HepG2 (cell line): ENCODE measurements around the gene FGF2. TPM values are rescaled to one million over a fixed set of nuclear protein-coding genes. Genes with fewer than 3 reads are reported as not detected.

Source experiments
- ATF7-NPFF ChIP-seq: sonication (generic); formaldehyde crosslinking; IDR thresholded peaks from 2 replicates; pipeline ENCODE4 v1.8.1; 2023; ENCODE audit warnings: mild to moderate bottlenecking, low read depth, missing genetic modification reagents, moderate library complexity
- BORCS8-MEF2B ChIP-seq: sonication (generic); formaldehyde crosslinking; IDR thresholded peaks from 2 replicates; pipeline ENCODE4 v1.8.0; 2022; ENCODE audit warnings: mild to moderate bottlenecking, missing genetic modification reagents
- FOXO1 ChIP-seq: sonication (generic); formaldehyde crosslinking; IDR thresholded peaks from 2 replicates; pipeline ENCODE4 v1.4.0; 2020; ENCODE audit warnings: missing genetic modification reagents
- MLLT10 ChIP-seq: sonication (generic); formaldehyde crosslinking; IDR thresholded peaks from 2 replicates; pipeline ENCODE4 v1.4.0; 2020; ENCODE audit warnings: missing genetic modification reagents
- NR3C1 ChIP-seq: sonication (generic); formaldehyde crosslinking; IDR thresholded peaks from 2 replicates; pipeline ENCODE4 v1.4.0; 2020; ENCODE audit warnings: missing genetic modification reagents
- REPIN1 ChIP-seq: sonication (generic); formaldehyde crosslinking; IDR thresholded peaks from 2 replicates; pipeline ENCODE4 v1.8.0; 2022; ENCODE audit warnings: missing genetic modification reagents, low read depth, mild to moderate bottlenecking, borderline replicate concordance
- YEATS4 ChIP-seq: sonication (generic); formaldehyde crosslinking; IDR thresholded peaks from 2 replicates; pipeline ENCODE4 v1.4.0; 2020; ENCODE audit warnings: missing genetic modification reagents, borderline replicate concordance
- ZC3H13 ChIP-seq: sonication (generic); formaldehyde crosslinking; IDR thresholded peaks from 2 replicates; pipeline ENCODE4 v1.8.1; 2023; ENCODE audit warnings: mild to moderate bottlenecking, missing genetic modification reagents, moderate library complexity
- ZKSCAN8 ChIP-seq: IDR thresholded peaks from 2 replicates; pipeline ENCODE4 v1.6.1; 2016; ENCODE audit warnings: borderline replicate concordance, missing genetic modification reagents, missing compliant biosample characterization
- polyA plus RNA-seq, 8 experiments: library from polyadenylated mRNA; depleted of rRNA in 3 of 8; stranded (reverse) in 7 of 8; unstranded in 1 of 8; fragments of >200 nt; fragmentation: Illumina TruSeq in 4 of 8; extraction: Trizol in 4 of 8; gene quantifications; 2 replicates each; pipeline versions ENCODE4 v1.2.1 to v1.2.3, GENCODE V29; 2011 to 2016; ENCODE audit warnings: low read depth in 4 of 8, missing spikeins in 1 of 8, mixed read lengths in 1 of 8; ENCODE audit not compliant: insufficient read depth in 1 of 8
- total RNA-seq, 5 experiments: library from RNA; depleted of rRNA; stranded (reverse); fragments of >200 nt; fragmentation: Illumina TruSeq; extraction: Trizol; gene quantifications; 2 replicates each; pipeline ENCODE4 v1.2.3, GENCODE V29; 2016; ENCODE audit warnings: low read depth in 1 of 5
- TF ChIP-seq, protein P1 (sequence below): sonication (generic); formaldehyde crosslinking; IDR thresholded peaks from 2 replicates; pipeline ENCODE4 v1.8.0; 2022; ENCODE audit warnings: mild to moderate bottlenecking, missing genetic modification reagents
- TF ChIP-seq, protein P2 (sequence below): conservative IDR thresholded peaks from 2 replicates; pipeline ENCODE4 v1.6.1; 2018; ENCODE audit warnings: missing genetic modification reagents
- TF ChIP-seq, protein P3 (sequence below): IDR thresholded peaks from 2 replicates; pipeline ENCODE4 v1.6.1; 2016; ENCODE audit warnings: missing compliant biosample characterization, missing genetic modification reagents, borderline replicate concordance
- TF ChIP-seq, protein P4 (sequence below): sonication (generic); formaldehyde crosslinking; IDR thresholded peaks from 2 replicates; pipeline ENCODE4 v1.8.0; 2022; ENCODE audit warnings: mild to moderate bottlenecking, missing genetic modification reagents, moderate library complexity
- TF ChIP-seq, protein P5 (sequence below): sonication (generic); formaldehyde crosslinking; IDR thresholded peaks from 2 replicates; pipeline ENCODE4 v1.8.0; 2022; ENCODE audit warnings: mild to moderate bottlenecking, missing genetic modification reagents, moderate library complexity
- TF ChIP-seq, protein P6 (sequence below): sonication (generic); formaldehyde crosslinking; IDR thresholded peaks from 2 replicates; pipeline ENCODE4 v1.4.0; 2020; ENCODE audit warnings: missing genetic modification reagents, mild to moderate bottlenecking, borderline replicate concordance
- TF ChIP-seq, protein P7 (sequence below): sonication (generic); formaldehyde crosslinking; IDR thresholded peaks from 2 replicates; pipeline ENCODE4 v1.8.0; 2022; ENCODE audit warnings: missing genetic modification reagents, mild to moderate bottlenecking, borderline replicate concordance

Gene FGF2
- total and polyA plus RNA-seq, 2 of the 13 experiments (the other 11 are each of a cell fraction or from before 2014, with no cell fraction given) = 0.01 to 0.02 TPM

DNA sequence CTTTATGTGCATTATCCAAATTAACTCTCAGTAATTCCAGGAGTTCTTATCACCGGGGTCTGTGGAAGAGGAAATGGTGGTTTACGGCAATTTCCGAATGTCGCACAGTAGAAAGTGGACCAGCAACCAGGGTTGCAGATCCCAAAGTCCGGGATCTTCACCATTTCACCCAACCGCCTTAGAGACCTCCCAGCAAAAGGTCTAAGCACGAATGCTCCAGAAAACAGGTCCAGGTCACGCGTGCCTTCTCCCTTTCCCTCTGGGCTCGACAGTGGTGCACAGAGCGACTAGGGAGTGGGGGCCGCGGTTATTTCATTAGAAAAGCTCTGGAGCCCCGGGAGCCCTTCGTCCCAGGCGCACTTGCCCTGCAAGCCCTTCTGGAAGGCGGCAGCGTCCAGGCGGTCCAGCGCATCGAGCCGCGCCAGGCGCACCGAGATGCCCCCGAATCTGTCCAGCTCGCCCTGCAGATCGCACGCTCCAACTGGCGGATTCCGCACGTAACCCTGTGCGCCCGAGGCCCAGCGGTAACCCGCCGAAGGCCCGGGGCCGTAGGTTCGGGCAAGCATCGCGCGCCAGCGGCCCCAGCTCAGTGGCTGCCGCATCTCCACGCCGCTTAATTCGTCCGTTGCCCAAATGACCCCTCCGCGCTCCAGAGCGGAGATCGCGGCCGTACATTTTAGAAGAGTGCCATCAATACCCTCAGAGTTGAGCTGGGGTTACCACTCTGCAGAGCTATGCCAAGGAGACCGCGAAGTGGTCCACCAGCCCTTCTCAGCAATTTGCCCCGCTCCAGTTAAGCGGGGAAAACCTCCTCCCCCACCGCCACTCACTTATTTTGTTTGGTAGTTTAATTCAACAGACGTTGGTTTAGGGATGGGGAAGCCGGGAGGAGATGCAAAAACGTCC, 95.6 kb downstream of the FGF2 start, which contains the start of gene NUDT6 (continued):
- TF ChIP-seq, protein P1, sequence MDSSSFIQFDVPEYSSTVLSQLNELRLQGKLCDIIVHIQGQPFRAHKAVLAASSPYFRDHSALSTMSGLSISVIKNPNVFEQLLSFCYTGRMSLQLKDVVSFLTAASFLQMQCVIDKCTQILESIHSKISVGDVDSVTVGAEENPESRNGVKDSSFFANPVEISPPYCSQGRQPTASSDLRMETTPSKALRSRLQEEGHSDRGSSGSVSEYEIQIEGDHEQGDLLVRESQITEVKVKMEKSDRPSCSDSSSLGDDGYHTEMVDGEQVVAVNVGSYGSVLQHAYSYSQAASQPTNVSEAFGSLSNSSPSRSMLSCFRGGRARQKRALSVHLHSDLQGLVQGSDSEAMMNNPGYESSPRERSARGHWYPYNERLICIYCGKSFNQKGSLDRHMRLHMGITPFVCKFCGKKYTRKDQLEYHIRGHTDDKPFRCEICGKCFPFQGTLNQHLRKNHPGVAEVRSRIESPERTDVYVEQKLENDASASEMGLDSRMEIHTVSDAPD (CRISPR knock-in tag) = no peak; the same call in 1 of the 2 replicates
- TF ChIP-seq YEATS4 (peak; percentile 83), BORCS8-MEF2B (CRISPR knock-in tag) (no peak), ATF7-NPFF (CRISPR knock-in tag) (peak; percentile 31; the same call in 1 of the 2 replicates), NR3C1 (CRISPR knock-in tag) (no peak), REPIN1 (CRISPR knock-in tag) (peak; percentile 32; the same call in 1 of the 2 replicates), FOXO1 (no peak), ZKSCAN8 (CRISPR knock-in tag) (no peak), ZC3H13 (peak; percentile 68; the same call in 1 of the 2 replicates), MLLT10 (CRISPR knock-in tag) (no peak)
- TF ChIP-seq, protein P2, sequence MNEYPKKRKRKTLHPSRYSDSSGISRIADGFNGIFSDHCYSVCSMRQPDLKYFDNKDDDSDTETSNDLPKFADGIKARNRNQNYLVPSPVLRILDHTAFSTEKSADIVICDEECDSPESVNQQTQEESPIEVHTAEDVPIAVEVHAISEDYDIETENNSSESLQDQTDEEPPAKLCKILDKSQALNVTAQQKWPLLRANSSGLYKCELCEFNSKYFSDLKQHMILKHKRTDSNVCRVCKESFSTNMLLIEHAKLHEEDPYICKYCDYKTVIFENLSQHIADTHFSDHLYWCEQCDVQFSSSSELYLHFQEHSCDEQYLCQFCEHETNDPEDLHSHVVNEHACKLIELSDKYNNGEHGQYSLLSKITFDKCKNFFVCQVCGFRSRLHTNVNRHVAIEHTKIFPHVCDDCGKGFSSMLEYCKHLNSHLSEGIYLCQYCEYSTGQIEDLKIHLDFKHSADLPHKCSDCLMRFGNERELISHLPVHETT (CRISPR knock-in tag) = no peak
- TF ChIP-seq, protein P3, sequence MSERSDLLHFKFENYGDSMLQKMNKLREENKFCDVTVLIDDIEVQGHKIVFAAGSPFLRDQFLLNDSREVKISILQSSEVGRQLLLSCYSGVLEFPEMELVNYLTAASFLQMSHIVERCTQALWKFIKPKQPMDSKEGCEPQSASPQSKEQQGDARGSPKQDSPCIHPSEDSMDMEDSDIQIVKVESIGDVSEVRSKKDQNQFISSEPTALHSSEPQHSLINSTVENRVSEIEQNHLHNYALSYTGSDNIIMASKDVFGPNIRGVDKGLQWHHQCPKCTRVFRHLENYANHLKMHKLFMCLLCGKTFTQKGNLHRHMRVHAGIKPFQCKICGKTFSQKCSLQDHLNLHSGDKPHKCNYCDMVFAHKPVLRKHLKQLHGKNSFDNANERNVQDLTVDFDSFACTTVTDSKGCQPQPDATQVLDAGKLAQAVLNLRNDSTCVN (CRISPR knock-in tag) = no peak; the same call in 1 of the 2 replicates
- TF ChIP-seq, protein P4, sequence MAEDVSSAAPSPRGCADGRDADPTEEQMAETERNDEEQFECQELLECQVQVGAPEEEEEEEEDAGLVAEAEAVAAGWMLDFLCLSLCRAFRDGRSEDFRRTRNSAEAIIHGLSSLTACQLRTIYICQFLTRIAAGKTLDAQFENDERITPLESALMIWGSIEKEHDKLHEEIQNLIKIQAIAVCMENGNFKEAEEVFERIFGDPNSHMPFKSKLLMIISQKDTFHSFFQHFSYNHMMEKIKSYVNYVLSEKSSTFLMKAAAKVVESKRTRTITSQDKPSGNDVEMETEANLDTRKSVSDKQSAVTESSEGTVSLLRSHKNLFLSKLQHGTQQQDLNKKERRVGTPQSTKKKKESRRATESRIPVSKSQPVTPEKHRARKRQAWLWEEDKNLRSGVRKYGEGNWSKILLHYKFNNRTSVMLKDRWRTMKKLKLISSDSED (CRISPR knock-in tag) = no peak
- TF ChIP-seq, protein P5, sequence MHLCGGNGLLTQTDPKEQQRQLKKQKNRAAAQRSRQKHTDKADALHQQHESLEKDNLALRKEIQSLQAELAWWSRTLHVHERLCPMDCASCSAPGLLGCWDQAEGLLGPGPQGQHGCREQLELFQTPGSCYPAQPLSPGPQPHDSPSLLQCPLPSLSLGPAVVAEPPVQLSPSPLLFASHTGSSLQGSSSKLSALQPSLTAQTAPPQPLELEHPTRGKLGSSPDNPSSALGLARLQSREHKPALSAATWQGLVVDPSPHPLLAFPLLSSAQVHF (CRISPR knock-in tag) = no peak
- TF ChIP-seq, protein P6, sequence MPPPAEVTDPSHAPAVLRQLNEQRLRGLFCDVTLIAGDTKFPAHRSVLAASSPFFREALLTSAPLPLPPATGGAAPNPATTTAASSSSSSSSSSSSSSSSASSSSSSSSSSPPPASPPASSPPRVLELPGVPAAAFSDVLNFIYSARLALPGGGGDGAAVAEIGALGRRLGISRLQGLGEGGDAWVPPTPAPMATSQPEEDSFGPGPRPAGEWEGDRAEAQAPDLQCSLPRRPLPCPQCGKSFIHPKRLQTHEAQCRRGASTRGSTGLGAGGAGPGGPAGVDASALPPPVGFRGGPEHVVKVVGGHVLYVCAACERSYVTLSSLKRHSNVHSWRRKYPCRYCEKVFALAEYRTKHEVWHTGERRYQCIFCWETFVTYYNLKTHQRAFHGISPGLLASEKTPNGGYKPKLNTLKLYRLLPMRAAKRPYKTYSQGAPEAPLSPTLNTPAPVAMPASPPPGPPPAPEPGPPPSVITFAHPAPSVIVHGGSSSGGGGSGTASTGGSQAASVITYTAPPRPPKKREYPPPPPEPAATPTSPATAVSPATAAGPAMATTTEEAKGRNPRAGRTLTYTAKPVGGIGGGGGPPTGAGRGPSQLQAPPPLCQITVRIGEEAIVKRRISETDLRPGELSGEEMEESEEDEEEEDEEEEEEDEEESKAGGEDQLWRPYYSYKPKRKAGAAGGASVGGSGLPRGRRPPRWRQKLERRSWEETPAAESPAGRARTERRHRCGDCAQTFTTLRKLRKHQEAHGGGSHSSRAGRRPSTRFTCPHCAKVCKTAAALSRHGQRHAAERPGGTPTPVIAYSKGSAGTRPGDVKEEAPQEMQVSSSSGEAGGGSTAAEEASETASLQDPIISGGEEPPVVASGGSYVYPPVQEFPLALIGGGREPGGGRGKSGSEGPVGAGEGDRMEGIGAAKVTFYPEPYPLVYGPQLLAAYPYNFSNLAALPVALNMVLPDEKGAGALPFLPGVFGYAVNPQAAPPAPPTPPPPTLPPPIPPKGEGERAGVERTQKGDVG (CRISPR knock-in tag) = 0 out of 2 replicates have a peak, but pooled peaks have one; percentile 45
- TF ChIP-seq, protein P7, sequence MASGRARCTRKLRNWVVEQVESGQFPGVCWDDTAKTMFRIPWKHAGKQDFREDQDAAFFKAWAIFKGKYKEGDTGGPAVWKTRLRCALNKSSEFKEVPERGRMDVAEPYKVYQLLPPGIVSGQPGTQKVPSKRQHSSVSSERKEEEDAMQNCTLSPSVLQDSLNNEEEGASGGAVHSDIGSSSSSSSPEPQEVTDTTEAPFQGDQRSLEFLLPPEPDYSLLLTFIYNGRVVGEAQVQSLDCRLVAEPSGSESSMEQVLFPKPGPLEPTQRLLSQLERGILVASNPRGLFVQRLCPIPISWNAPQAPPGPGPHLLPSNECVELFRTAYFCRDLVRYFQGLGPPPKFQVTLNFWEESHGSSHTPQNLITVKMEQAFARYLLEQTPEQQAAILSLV = no peak; the same call in 1 of the 2 replicates
